Left forelimb (tissue), 1 donor: Measurements from ENCODE around the gene PDE6B.
"Not testable (repeated sequence)": the region's sequence is repeated elsewhere in the genome, so short reads cannot be mapped to it uniquely, and the experiment has no call there.

Source experiments
- DNase-seq: peaks from one replicate; pipeline ENCODE4 v3.0.0-alpha.2; 2018; ENCODE audit warnings: low spot score

PDE6B gene

GRCh38 chr4:683247-683897 is 58.0 kb downstream of the PDE6B start:
- DNase-seq: peak; percentile 65

- peak; percentile 72 for DNase-seq
These were observed 58.7 kb downstream of the PDE6B start for GRCh38 chr4:683982-684622.

GRCh38 chr4:684623-685327 is 59.4 kb downstream of the PDE6B start:
- DNase-seq: peak; percentile 62

- DNase-seq: peak; percentile 63
These were observed 60.5 kb downstream of the PDE6B start for GRCh38 chr4:685679-686412.

DNA sequence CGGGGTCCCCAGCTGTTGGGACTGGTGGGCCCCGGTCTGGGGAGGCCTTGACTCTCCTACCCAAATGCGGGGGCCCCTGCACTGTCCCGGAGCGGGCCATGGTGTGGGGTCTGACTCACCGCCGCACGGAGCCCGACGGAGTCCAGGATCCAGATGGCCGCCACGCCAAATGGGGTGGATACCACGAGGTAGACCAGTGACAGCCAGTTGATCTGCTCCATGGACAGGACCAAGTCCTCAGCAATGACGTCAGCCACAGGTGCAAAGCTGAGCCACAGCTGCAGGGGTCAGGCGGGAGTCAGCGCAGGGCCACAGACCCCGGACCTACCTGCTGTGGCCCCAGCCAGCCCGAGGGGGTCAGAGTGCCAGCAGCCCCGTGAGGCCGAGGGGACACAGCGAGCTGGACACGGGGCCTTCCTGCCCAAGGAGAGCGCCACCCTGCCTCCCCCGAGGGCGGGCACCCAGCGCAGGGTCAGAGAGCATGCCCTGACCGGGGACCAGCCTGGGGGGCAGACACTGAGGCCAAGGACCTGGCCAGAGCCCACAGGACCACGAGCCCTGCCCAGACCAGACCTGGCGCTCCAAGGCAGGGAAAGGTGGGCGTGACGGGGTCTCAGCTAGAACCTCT is 61.2 kb downstream of the PDE6B start:
- DNase-seq: peak; percentile 60

GRCh38 chr4:687048-687970 is 61.9 kb downstream of the PDE6B start:
- DNase-seq: peak; percentile 66

- DNase-seq: peak; percentile 62
These were observed 62.8 kb downstream of the PDE6B start for GRCh38 chr4:687971-688853.

DNA sequence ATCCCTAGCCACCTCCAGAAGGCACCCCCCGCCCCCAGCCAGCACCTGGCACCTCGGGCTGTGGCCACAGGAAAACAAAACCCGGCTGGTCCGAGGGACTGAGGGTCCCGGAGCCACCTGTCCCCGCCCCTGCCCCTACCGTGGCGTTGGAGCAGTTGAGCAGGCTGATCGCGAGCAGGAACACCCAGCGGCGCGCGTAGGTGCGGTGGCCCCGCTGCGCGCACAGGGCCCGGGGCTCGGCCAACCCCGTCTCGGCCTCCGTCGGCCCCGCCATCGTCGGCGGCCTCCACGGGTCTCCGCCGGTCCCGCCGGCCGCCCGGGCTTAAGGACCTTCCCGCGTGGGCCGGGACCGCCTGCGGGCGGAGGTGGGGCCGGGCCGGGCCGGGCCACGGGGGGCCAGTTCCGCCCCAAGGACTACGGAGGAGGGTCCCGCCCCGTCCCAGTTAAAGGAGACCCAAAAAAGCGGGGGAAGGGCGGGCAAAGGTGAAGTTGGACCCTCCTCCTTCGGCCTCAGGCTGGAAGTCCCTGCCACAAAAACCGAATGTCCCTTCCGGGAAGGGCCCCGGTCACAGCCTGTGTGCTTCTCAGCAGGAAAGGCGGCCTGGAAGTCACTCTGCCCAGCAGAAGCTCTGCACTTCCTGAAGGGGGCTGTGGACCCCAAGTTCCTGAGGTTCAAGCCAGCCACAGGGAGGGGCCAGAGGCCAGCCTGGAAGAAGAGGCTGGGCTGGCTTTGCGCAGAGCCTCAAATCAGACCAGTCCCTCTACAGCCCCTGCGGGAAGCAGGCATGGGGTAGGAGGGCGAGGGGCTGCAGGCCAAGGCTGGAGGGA is 63.7 kb downstream of the PDE6B start, which contains the start of gene SLC49A3:
Gene SLC49A3 (minus strand): TSS at position 298 of the 828 bp plus-strand sequence. CDS start 24 bp downstream, at position 274.
- DNase-seq: peak; percentile 73

- no peak for DNase-seq
These were observed 64.3 kb downstream of the PDE6B start for GRCh38 chr4:689723-690122.

GRCh38 chr4:692771-693554 is 67.6 kb downstream of the PDE6B start:
- DNase-seq: no peak

DNA sequence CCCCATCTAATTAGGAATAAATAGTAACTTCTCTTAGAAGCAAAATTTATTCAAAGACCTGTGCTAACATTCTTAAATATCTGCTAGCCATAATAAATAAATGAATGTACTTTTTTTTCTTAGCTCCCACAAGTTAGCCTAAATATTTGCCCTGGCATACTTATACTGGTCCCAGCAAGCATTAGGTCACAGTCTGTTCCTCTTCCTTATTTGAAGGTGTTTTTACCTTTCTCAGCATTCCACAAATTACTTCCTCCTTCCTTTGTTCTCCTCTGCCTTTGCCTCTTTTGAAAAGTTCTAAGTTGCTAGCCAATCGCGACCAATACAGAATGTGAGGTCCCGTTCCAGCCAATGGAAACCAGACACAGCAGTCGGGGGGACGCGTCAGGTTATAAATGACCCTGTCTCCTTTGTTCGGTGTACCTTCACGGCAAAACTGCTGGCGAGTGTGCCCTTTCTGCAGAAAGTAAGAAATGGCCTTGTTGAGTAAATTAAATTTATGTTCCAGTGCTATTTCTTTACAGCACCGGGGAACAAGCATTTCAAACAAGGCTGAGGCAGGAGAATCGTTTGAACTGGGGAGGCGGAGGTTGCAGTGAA is 69.1 kb downstream of the PDE6B start:
- DNase-seq: not testable (repeated sequence)

- no peak for DNase-seq
These were observed 74.6 kb downstream of the PDE6B start for GRCh38 chr4:699816-700580.

DNA sequence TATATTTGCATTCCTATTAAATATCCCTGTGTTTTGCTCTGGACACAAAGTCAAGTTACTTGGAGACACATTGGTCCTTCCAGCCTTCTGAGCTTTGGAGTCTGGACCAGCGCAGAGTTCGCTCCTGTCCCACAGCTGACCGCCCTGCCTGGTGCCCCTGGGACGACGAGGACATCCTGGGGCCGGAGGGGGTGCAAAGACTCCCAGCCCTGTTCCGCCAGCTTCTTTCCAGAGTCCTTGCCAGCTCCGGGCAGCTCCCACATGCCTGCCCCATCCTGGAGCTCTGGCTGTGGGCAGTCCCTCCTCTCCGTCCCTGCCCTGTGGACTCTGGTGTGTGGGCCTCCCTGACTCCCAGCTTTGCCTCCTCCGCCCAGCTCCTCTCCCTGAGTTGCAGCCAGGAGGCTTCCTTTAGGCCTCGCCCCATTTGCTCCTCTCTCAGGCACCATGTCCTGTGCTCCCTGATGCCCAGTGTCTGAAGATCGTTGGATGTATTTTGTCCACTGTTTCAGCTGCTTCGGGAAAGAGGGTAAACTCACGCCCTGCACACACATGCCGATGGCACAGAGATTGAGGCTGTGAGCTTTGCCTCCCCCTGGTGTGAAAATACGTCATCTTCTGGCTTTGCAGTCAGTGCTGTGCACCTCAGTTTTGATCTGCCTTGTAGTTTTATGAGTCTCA is 75.4 kb downstream of the PDE6B start:
- DNase-seq: no peak

- DNase-seq: no peak
These were observed 77.3 kb downstream of the PDE6B start for GRCh38 chr4:702618-703048.

GRCh38 chr4:703336-704197 is 78.2 kb downstream of the PDE6B start:
- DNase-seq: no peak
